CD4-positive, alpha-beta T cell treated with Interleukin-15 for 4 hours (primary cell): ENCODE measurements around the gene ORMDL3.

Experiments
- DNase-seq: peaks from one replicate; pipeline ENCODE4 v3.0.0-alpha.2; 2020; ENCODE audit warnings: low spot score

Gene ORMDL3, protein sequence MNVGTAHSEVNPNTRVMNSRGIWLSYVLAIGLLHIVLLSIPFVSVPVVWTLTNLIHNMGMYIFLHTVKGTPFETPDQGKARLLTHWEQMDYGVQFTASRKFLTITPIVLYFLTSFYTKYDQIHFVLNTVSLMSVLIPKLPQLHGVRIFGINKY

DNA sequence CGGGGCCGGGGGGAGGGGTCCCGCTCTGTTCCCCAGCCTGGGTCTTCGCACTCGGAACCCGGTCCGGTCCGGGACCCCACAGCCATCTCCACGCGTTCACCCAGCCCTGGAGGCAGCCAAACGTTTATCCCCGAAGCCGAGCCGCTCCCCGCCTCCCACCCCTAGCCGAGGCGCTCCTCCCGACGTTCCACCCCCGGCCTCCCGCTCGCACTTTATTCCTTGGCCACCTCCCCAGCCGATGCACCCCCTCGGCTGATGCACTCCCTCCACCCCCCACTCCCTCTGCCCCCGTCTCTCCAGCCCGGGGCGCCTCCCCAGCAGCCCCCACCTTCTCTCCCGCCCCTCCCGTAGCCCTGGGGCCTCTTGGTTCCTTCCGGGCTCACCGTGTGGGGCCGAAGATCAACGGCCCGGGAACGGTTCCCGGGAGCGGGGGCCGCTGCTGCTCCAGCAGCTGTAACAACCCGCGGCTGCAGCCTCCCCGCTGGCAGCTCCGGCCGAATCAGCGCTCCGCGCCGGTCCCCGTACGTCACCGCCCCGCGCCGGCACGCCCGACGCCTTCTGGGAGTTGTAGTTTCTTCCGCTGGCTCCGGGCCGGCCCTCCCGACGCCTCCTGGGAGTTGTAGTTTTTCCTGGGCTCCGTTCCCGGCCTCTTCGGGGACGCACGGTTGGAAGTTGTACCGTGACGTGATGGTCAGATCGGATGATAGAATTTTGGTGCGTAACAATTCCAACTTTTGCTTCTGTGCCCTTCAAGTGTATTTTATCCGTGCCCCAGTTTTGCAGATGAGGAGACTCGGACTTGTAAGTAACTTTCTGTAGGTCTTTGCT is at the start of gene ORMDL3, which contains the start of gene LRRC3C:
TSS of gene ORMDL3 (minus strand) at position 501 of the 828 bp plus-strand sequence. CDS start 3,398 bp downstream, outside the sequence.
TSS of gene LRRC3C (plus strand) at position 632 of the 828 bp plus-strand sequence. CDS start 13,792 bp downstream, outside the sequence.
- peak; percentile 91 for DNase-seq

- no peak for DNase-seq
Observed at GRCh38 chr17:39975801-39976200, 48.4 kb upstream of the ORMDL3 start.

GRCh38 chr17:39974433-39974832 is 47.0 kb upstream of the ORMDL3 start:
- DNase-seq: no peak

- DNase-seq: no peak
Observed at GRCh38 chr17:39973496-39973895, 46.1 kb upstream of the ORMDL3 start.

- no peak for DNase-seq
Observed at GRCh38 chr17:39972271-39972670, 44.9 kb upstream of the ORMDL3 start.

- DNase-seq: no peak
Observed at GRCh38 chr17:39971076-39971603, 43.7 kb upstream of the ORMDL3 start.

DNA sequence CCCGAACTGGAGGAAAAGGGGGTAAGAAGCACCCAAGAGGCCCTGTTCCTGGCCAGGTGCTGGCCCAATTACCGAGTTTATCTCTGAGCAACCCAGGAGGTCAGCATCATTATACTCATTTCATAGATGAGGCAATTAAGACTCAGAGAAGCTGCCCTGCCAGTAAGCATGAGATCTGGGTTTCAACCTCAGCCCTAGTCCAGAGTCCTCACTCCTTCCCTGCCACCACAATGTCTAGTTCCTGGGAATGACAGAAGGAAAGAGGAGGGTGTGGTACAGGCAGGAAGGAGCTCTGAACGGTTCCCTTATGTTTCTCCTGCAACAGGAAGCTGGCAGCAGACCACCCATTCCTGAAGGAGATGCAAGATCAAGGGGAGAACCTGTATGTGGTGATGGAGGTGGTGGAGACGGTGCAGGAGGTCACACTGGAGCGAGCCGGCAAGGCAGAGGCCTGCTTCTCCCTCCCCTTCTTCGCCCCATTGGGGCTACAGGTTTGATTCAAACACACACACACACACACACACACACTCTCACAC is 42.8 kb upstream of the ORMDL3 start:
- DNase-seq: no peak

- DNase-seq: no peak
Observed at GRCh38 chr17:39969375-39969774, 42.0 kb upstream of the ORMDL3 start.

DNA sequence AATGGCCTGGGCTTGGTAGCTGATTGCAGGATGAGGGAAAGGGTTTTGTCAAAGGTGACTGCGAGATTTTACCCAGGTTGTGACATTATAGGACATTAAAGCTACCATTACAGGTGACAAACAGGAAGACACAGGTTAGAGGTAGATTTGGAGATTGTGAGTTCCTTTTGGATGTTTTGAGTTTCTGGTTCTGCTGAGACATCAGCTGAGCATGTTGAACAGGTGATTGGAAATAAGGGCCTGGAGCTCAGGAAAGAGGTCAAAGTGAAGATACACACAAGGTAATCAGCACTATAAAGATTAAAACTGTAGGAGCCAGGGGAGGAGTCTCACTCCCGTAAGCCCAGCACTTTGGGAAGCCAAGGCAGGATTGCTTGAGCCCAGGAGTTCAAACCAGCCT is 41.4 kb upstream of the ORMDL3 start:
- no peak for DNase-seq

DNA sequence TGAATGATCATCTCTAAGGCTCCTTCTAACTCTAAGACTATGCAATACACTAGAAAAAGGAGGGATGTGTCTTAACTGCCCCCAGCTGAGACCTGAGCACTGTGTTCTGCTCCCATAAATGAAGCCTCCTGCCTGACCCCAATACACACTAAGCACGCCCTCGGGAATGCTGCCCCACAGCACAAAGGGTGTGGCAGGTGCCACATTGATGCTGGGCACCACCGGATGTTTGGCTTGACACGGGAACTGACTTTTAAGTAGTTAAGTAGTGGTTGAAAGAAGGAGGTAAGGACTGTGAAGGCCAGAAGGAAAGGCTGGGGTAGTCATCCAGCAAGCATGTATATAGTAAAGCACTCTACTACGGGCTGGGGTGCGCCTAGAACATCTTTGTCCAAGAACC is 39.4 kb upstream of the ORMDL3 start:
- no peak for DNase-seq

- no peak for DNase-seq
Observed at GRCh38 chr17:39965017-39965699, 37.8 kb upstream of the ORMDL3 start.

GRCh38 chr17:39963829-39964228 is 36.4 kb upstream of the ORMDL3 start:
- DNase-seq: peak; percentile 70

- no peak for DNase-seq
Observed at GRCh38 chr17:39962642-39963220, 35.3 kb upstream of the ORMDL3 start, which contains the start of gene GSDMA. Gene GSDMA, plus strand, starts transcription at chr17:39963004. Its CDS starts 2,684 bp downstream, at chr17:39965688.

DNA sequence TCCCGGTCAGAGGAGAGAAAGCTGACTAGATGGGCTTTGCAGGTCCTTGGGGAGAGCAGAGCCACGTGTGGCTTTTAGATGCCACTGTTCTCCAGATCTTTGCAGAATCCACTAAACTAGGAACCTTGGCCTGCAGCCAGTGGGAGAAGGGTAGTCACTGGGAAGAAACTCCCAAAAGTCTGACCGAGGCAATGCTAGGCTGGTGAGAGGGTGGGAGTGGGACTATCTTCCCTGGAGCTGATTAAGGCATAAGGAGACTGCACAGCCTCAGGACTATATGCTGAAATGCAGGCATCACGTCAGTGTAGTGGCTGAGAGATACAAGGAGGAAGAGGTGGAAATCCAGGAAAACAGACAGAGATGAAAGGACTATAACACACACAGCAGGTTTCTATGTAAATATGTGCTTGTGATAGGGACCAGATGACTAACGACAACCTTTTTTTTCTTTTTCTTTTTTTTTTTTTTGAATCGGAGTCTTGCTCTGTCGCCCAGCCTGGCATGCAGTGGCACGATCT is 33.2 kb upstream of the ORMDL3 start:
- no peak for DNase-seq

GRCh38 chr17:39955726-39956225 is 28.4 kb upstream of the ORMDL3 start:
- no peak for DNase-seq

DNA sequence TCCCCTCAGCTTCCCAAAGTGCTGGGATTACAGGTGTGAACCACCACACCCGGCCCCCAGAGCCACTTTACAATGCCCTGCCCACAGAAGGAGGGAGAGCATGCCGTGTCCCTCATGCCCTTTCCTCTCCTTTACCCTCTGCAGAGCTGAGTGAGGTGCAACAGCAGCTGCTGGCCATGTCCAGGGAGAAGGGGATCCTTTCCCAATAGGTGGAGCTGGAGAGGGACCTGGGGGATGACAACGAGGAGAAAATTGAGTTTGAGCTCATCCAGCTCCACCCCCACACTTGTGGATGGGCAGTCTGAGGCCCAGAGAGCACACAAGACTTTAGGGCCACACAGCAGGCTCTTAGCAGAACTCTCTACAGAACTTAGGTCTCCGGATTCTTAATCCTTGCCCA is 27.5 kb upstream of the ORMDL3 start:
- DNase-seq: no peak

GRCh38 chr17:39953471-39953888 is 26.1 kb upstream of the ORMDL3 start:
- DNase-seq: no peak

- peak; percentile 96 for DNase-seq
Observed at GRCh38 chr17:39952680-39953470, 25.5 kb upstream of the ORMDL3 start.

GRCh38 chr17:39951924-39952679 is 24.7 kb upstream of the ORMDL3 start:
- no peak for DNase-seq

- DNase-seq: no peak
Observed at GRCh38 chr17:39950871-39951348, 23.5 kb upstream of the ORMDL3 start.
